Activated T-cell treated with anti-CD3 and anti-CD28 coated beads, Interleukin-2, amount 50 U/mL, for 4 hours (primary cell): ENCODE results near the gene NFE2L1. TPM values are rescaled to one million over a fixed set of nuclear protein-coding genes. Genes with fewer than 3 reads are reported as not detected.
A peak's percentile ranks its signal among the peaks of the same experiment; 100 is the strongest.

Experiments used
- ATAC-seq, 2 donors: fragments of 200-7000 bp; cut with Tn5 transposase; one replicate each; pipeline ENCODE4 v1.10.0; 2021
- DNase-seq: peaks from one replicate; pipeline ENCODE4 v3.0.0-alpha.2; 2020
- H3K27me3 Mint-ChIP-seq: one replicate; pipeline ENCODE4 v1.8.0; 2021; ENCODE audit warnings: low read depth, mixed read lengths
- H3K36me3 Mint-ChIP-seq: one replicate; pipeline ENCODE4 v1.8.0; 2022; ENCODE audit warnings: mixed read lengths; ENCODE audit not compliant: insufficient read depth
- H3K4me1 Mint-ChIP-seq: one replicate; pipeline ENCODE4 v1.8.0; 2021; ENCODE audit warnings: low read depth, mixed read lengths
- H3K4me3 Mint-ChIP-seq: one replicate; pipeline ENCODE4 v1.8.0; 2021; ENCODE audit warnings: mild to moderate bottlenecking, moderate library complexity, mixed read lengths
- H3K9me3 Mint-ChIP-seq: one replicate; pipeline ENCODE4 v1.8.0; 2021; ENCODE audit warnings: mixed read lengths
- total RNA-seq, 3 donors: library from RNA; stranded (reverse); gene quantifications; one replicate each; pipeline ENCODE4 v1.2.1, GENCODE V29; 2021

NFE2L1 gene
- total RNA-seq, 3 donors from 2014 or later, result 93.1 to 123 (median 109) TPM

DNA sequence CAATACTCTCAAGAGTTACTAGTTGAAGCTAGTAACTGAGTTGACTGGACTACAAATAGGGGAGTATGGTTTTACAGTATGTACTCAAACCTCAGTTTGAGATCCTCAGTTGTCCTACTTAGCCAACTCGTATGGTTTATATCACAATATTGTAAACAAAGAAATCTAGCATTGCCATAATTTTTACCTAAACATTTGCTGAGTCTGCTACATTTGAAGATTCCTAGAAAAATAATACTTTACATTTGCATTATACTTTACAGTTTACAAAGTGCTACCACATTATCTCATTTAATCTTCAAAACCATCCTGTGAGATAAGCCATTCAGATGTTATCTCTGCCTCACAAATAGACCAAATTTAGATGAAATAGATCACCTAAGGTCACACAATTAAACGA lies 36.8 kb downstream of the NFE2L1 start:
- H3K9me3 Mint-ChIP-seq, result no peaks in the 10 kb centered on the region
- DNase-seq (no peak), ATAC-seq (no peak)
- peaks cover 4% of the 10 kb centered on the region for H3K36me3 Mint-ChIP-seq
- H3K4me3 Mint-ChIP-seq, result no peak overlapping the region
- H3K4me1 Mint-ChIP-seq, result peaks cover 12% of the 10 kb centered on the region
- no peaks in the 10 kb centered on the region for H3K27me3 Mint-ChIP-seq

DNA sequence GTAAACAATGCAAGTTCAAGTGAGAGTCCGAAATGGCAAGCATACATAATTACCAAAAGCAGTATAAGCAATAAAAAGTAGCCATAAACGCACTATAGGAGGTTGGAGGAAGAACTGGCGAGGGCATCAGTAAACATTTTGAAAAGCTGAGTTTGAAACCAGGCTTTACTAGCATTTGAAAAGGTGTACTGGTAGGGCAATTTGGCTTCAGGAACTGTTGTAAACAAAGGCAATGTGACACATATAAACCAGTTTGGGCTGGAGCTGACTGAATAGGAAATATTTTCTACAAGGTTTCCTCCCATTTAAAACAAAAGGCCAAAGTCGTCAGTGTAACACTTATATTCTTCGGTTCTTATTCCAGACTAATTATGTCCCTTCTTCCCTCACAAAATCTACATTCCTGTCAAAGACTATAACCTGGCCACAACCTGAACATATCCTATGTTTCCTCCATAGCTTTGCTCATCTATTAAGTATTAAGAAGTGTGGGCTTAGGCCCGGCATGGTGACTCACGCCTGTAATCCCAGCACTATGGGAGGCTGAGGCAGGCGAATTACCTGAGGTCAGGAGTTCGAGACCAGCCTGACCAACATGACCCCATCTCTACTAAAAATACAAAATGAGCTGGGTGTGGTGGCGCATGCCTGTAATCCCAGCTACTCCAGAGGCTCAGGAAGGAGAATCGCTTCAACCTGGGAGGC lies 45.3 kb downstream of the NFE2L1 start:
- Mint-ChIP-seq H3K9me3 (no peaks in the 10 kb centered on the region), H3K36me3 (peaks cover 12% of the 10 kb centered on the region), H3K4me3 (no peak overlapping the region), H3K4me1 (peaks cover 13% of the 10 kb centered on the region), H3K27me3 (no peaks in the 10 kb centered on the region)
- ATAC-seq (no peak), DNase-seq (no peak)

GRCh38 chr17:48095611-48096010 lies 47.5 kb downstream of the NFE2L1 start:
- DNase-seq, result no peak
- Mint-ChIP-seq H3K4me3 (no peak overlapping the region), H3K27me3 (no peaks in the 10 kb centered on the region), H3K9me3 (no peaks in the 10 kb centered on the region), H3K36me3 (peaks cover 6% of the 10 kb centered on the region), H3K4me1 (peaks cover 14% of the 10 kb centered on the region)
- ATAC-seq, result no peak

- no peak for ATAC-seq
- H3K9me3 Mint-ChIP-seq, result no peaks in the 10 kb centered on the region
- peaks cover 28% of the 10 kb centered on the region for H3K4me1 Mint-ChIP-seq
- no peak for DNase-seq
- no peaks in the 10 kb centered on the region for H3K27me3 Mint-ChIP-seq
- peak overlapping the region; percentile 95 for H3K4me3 Mint-ChIP-seq
- no peaks in the 10 kb centered on the region for H3K36me3 Mint-ChIP-seq
Measured at GRCh38 chr17:48100160-48100559, 52.0 kb downstream of the NFE2L1 start.

DNA sequence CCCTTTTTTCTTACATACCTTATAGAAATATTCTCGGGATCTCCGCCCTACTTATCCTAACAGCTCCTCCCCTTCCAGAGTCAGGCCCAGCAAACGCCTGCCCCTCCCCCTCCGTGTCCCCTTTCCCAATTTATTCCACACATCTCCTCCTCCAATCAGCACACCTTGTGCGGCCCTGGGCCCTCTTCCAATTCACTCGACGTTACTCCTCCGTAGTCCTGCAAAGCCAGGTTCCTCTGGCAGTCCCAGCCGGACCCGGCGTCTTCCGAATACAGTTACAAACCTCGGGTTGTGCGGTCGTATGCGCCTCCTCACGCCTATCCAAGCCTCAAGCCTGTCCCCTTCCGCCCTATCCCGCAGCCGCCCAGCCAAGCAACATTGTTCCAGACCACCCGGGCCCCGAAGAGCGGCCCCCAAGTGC lies 52.4 kb downstream of the NFE2L1 start:
- Mint-ChIP-seq H3K4me3 (peak overlapping the region; percentile 95), H3K9me3 (no peaks in the 10 kb centered on the region), H3K4me1 (peaks cover 25% of the 10 kb centered on the region), H3K36me3 (no peaks in the 10 kb centered on the region), H3K27me3 (no peaks in the 10 kb centered on the region)
- ATAC-seq (no peak), DNase-seq (no peak)

DNA sequence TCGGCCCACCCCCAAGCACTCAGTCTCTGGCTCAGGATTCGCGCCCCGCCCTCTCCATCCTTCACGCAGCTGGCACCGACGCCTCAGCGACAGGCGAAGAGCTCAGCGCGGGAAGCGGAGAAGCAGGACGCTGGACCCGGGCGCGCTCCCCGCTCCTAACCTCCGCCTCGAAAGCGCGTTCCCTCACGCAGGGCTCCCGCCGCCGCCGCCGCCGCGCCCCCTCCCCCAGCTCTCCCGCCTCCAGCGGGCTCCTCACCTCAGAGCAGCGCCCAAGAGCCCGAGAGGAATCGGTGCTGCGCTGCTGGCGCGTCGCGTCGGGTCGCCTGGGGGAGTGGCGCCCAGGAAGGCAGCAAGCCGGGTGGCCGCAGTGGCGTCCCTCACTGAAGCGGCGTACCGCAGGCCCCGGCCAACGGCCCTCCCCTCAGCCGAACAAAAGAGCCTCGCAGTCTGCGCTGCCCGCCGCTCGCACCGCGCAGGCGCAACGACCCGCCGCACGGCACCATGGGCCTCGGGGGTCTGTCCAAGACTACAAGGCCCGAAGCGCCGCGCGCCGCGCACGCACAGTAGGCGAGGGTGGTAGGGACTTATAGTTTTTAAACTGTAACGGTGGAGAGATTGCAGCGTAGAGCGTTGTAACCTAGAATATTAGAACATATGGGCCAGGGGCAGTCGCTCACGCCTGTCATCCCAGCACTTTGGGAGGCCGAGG lies 53.0 kb downstream of the NFE2L1 start, which contains the start of gene CBX1:
Gene CBX1, minus strand, starts transcription at position 467 of the 709 bp plus-strand sequence. CDS start 24,474 bp downstream, outside the sequence.
- no peaks in the 10 kb centered on the region for H3K27me3 Mint-ChIP-seq
- no peaks in the 10 kb centered on the region for H3K9me3 Mint-ChIP-seq
- H3K4me1 Mint-ChIP-seq, result peaks cover 24% of the 10 kb centered on the region

GRCh38 chr17:48102043-48102750 lies 54.0 kb downstream of the NFE2L1 start:
- Mint-ChIP-seq H3K9me3 (no peaks in the 10 kb centered on the region), H3K36me3 (no peaks in the 10 kb centered on the region), H3K4me3 (peak overlapping the region; percentile 62), H3K27me3 (no peaks in the 10 kb centered on the region), H3K4me1 (peaks cover 30% of the 10 kb centered on the region)
- no peak for ATAC-seq
- no peak for DNase-seq

More for the DNA sequence above, 53.0 kb downstream of the NFE2L1 start, which contains the start of gene CBX1:
- no peaks in the 10 kb centered on the region for H3K36me3 Mint-ChIP-seq
- DNase-seq (peak; percentile 89), ATAC-seq (peak; percentile 97 to 98)
- H3K4me3 Mint-ChIP-seq, result peak within 1 kb of the TSS; percentile 95

DNA sequence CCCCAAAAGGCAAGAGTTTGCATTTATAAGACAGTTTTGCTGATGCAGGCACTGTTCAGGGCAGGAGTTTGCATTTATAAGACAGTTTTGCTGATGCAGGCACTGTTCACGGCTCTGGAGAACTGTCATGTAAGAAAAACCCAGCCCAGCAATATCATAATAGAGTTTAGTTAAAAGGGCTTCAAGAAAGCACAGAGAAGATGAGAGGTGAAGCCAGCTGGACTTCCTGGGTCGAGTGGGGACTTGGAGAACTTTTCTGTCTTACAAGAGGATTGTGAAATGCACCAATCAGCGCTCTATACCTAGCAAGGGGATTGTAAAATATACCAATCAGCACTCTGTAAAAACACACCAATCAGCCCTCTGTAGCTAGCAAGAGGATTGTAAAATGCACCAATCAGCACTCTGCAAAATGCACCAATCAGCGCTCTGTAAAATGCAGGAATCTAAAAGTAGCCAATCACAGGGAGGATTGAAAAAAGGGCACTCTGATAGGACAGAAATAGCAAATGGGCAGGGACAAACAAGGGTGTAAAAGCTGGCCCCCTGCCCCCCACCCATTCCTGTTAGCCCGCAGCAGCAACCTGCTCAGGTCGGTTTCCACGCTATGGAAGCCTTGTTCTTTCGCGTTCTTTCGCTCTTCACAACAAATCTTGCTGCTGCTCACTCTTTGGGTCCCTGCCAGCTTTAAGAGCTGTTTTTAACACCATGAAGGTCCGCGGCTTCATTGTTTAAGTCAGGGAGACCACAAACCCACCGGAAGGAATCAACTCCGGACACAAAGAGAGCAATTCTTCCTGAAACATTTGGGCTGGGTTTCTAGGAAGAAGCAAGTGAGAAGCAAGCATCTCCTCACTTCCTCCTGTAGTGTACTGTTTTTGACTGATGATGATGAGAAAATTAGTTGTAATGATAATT lies 54.9 kb downstream of the NFE2L1 start:
- no peaks in the 10 kb centered on the region for H3K36me3 Mint-ChIP-seq
- H3K27me3 Mint-ChIP-seq, result no peaks in the 10 kb centered on the region
- peaks cover 32% of the 10 kb centered on the region for H3K4me1 Mint-ChIP-seq
- DNase-seq (no peak), ATAC-seq (no peak)
- H3K9me3 Mint-ChIP-seq, result no peaks in the 10 kb centered on the region
- H3K4me3 Mint-ChIP-seq, result peak overlapping the region; percentile 16

GRCh38 chr17:48104440-48104839 lies 56.3 kb downstream of the NFE2L1 start:
- DNase-seq (no peak), ATAC-seq (no peak)
- Mint-ChIP-seq H3K27me3 (no peaks in the 10 kb centered on the region), H3K9me3 (no peaks in the 10 kb centered on the region), H3K4me1 (peaks cover 42% of the 10 kb centered on the region), H3K36me3 (no peaks in the 10 kb centered on the region), H3K4me3 (peak overlapping the region; percentile 16)

DNA sequence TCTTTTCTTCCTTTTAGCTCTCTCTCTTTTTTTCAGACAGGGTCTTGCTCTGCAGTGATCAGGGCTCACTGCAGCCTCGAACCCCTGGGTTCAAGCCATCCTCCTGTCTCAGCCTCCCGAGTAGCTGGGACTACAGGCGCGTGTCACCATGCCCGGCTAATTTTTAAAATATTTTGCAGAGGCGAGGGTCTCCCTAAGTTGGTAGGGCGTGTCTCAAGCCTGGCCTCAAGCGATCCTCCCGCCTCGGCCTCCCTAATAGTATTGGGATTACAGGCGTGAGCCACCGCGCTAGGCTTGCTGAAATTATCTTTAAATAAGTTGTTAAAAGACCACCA lies 58.6 kb downstream of the NFE2L1 start:
- Mint-ChIP-seq H3K9me3 (no peaks in the 10 kb centered on the region), H3K4me3 (peak overlapping the region; percentile 98), H3K4me1 (peaks cover 52% of the 10 kb centered on the region), H3K27me3 (no peaks in the 10 kb centered on the region), H3K36me3 (no peaks in the 10 kb centered on the region)
- DNase-seq (no peak), ATAC-seq (no peak)

DNA sequence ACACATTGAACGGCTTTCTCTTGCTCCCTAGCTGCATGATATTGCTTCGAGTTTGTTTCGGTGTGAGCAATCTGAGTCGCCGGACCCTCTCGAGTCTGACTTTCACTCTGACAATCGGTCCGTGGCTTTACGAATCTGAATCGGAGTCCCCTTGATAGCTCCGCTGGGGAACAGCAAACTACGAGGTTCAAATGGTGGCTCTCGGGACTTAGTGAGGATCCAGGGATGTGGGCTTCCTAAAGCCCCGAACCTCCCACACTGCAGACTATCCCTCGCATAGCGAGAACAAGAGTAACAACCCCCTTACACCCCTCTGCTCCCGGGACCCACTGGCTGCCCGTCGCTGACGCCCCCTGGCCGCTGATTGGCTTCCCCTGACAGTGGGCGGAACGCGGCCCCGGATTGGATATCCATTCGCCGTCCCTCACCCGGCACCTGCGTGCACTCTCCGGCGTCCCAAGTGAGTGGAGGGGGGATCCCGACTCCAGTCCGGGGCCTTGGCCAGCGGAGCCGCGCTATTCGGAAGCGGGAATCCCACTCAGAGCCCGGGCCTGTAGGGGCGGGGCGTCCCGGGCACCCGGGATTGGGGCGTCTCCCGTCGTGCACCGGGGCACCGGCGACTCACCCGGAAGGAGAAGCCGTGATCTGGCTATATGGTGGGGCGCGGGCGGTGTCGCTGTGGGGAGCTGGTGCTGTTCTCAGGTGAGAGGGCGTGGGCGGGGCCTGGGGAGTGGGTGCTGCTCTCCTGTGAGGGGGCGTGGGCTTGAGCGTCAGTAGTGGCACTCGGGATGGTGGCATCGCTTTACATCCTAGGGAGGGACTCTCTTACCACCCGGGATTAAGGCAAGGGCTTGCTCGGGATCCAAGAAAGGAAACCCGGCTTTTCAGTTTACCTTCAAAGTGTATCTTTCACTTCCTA lies 59.2 kb downstream of the NFE2L1 start, which contains the start of gene SNX11:
Gene SNX11, plus strand, starts transcription at position 630 of the 919 bp plus-strand sequence. CDS start 4,278 bp downstream, outside the sequence.
- ATAC-seq (peak; percentile 93 to 96), DNase-seq (peak; percentile 95)
- Mint-ChIP-seq H3K9me3 (no peaks in the 10 kb centered on the region), H3K27me3 (no peaks in the 10 kb centered on the region), H3K4me1 (peaks cover 55% of the 10 kb centered on the region), H3K4me3 (peak within 1 kb of the TSS; percentile 98), H3K36me3 (peaks cover 4% of the 10 kb centered on the region)

DNA sequence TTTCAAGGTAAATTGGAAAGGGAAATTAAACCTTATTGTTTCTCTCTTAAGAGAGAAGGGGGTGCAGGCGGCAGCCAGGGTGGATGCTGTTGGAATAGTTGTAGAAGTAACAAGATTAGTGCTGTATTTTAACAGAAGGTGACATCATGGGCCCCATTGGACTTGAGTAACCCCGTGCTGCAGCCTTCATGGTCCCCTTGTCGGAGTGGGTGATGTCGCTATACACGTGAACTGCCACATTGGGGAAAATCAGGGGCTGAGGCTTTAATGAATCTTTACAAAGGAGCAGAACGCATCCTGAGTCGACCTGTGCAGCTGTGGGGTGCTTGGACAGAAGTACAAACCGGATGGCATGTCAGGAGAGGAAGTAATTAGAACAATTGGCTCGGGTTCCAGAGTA lies 62.6 kb downstream of the NFE2L1 start:
- no peaks in the 10 kb centered on the region for H3K9me3 Mint-ChIP-seq
- H3K4me3 Mint-ChIP-seq, result peak overlapping the region; percentile 42
- DNase-seq, result no peak
- no peaks in the 10 kb centered on the region for H3K27me3 Mint-ChIP-seq
- ATAC-seq, result no peak
- peaks cover 7% of the 10 kb centered on the region for H3K36me3 Mint-ChIP-seq
- H3K4me1 Mint-ChIP-seq, result peaks cover 56% of the 10 kb centered on the region
